ENCODE data around the gene HLCS. TPM values are rescaled to one million over a fixed set of nuclear protein-coding genes. Genes with fewer than 3 reads are reported as not detected.

The HLCS gene
- total and polyA plus RNA-seq, 2 experiments from 2014 or later = 10.6 to 30.4 TPM

GRCh38 chr21:36751383-36751782, 215.1 kb downstream of the HLCS start:
- no peaks in the 10 kb centered on the region for H3K36me3 ChIP-seq (replicated peaks; ENCODE audit: insufficient read depth, low read depth)
- no peak overlapping the region for H2AFZ ChIP-seq
- no peak overlapping the region for H3K27ac ChIP-seq
- H3K27me3 ChIP-seq = peaks cover 9% of the 10 kb centered on the region
- H3K79me2 ChIP-seq = no peaks in the 10 kb centered on the region
- no peaks in the 10 kb centered on the region for H3K9me3 ChIP-seq (ENCODE audit: low read depth)
- H3K4me1 ChIP-seq (ENCODE audit: insufficient read depth) = no peaks in the 10 kb centered on the region
- 82% methylated on average over 10 of the region's 10 CpGs for WGBS (ENCODE audit: low lambda C conversion rate, missing lambda C conversion rate)
- no peak overlapping the region for H3K4me2 ChIP-seq
- H4K20me1 ChIP-seq (ENCODE audit: insufficient read depth, poor library complexity, severe bottlenecking) = no peaks in the 10 kb centered on the region
- H3K9me2 ChIP-seq (replicated peaks; ENCODE audit: insufficient read depth) = no peaks in the 10 kb centered on the region
- no peak overlapping the region for H3K4me3 ChIP-seq
- no peak for DNase-seq (ENCODE audit: low spot score)
- no peak for TF ChIP-seq EZH2 (IDR thresholded peaks at IDR 0.05; ENCODE audit: borderline replicate concordance)
- TF ChIP-seq CTCF (IDR thresholded peaks at IDR 0.05; ENCODE audit: poor library complexity) = no peak
- no peak for TF ChIP-seq EZH2phosphoT487 (IDR thresholded peaks at IDR 0.05; ENCODE audit: low read depth, severe bottlenecking, unreplicated experiment)

GRCh38 chr21:36750576-36750959, 215.9 kb downstream of the HLCS start:
- H4K20me1 ChIP-seq (ENCODE audit: insufficient read depth, poor library complexity, severe bottlenecking) = no peaks in the 10 kb centered on the region
- H3K4me2 ChIP-seq = no peak overlapping the region
- no peaks in the 10 kb centered on the region for H3K9me3 ChIP-seq (ENCODE audit: low read depth)
- H3K27me3 ChIP-seq = peaks cover 9% of the 10 kb centered on the region
- H3K4me3 ChIP-seq = no peak overlapping the region
- H3K27ac ChIP-seq = peak overlapping the region; percentile 2
- H3K79me2 ChIP-seq = no peaks in the 10 kb centered on the region
- no peak for DNase-seq (ENCODE audit: low spot score)
- TF ChIP-seq EZH2 (IDR thresholded peaks at IDR 0.05; ENCODE audit: borderline replicate concordance) (no peak), EZH2phosphoT487 (IDR thresholded peaks at IDR 0.05; ENCODE audit: low read depth, severe bottlenecking, unreplicated experiment) (no peak), CTCF (IDR thresholded peaks at IDR 0.05; ENCODE audit: poor library complexity) (no peak)
- H3K36me3 ChIP-seq (replicated peaks; ENCODE audit: insufficient read depth, low read depth) = no peaks in the 10 kb centered on the region
- 94% methylated on average over 2 of the region's 2 CpGs for WGBS (ENCODE audit: low lambda C conversion rate, missing lambda C conversion rate)
- H3K9me2 ChIP-seq (replicated peaks; ENCODE audit: insufficient read depth) = no peaks in the 10 kb centered on the region
- H2AFZ ChIP-seq = no peak overlapping the region
- no peaks in the 10 kb centered on the region for H3K4me1 ChIP-seq (ENCODE audit: insufficient read depth)

- peak overlapping the region; percentile 27 for H3K4me2 ChIP-seq
- WGBS (ENCODE audit: low lambda C conversion rate, missing lambda C conversion rate) = 50% methylated on average over 14 of the region's 14 CpGs
- no peak overlapping the region for H3K4me3 ChIP-seq
- no peak overlapping the region for H2AFZ ChIP-seq
- no peaks in the 10 kb centered on the region for H3K36me3 ChIP-seq (replicated peaks; ENCODE audit: insufficient read depth, low read depth)
- H4K20me1 ChIP-seq (ENCODE audit: insufficient read depth, poor library complexity, severe bottlenecking) = no peaks in the 10 kb centered on the region
- H3K4me1 ChIP-seq (ENCODE audit: insufficient read depth) = no peaks in the 10 kb centered on the region
- peak overlapping the region; percentile 2 for H3K27ac ChIP-seq
- DNase-seq (ENCODE audit: low spot score) = peak; percentile 71
- no peaks in the 10 kb centered on the region for H3K79me2 ChIP-seq
- H3K9me3 ChIP-seq (ENCODE audit: low read depth) = no peaks in the 10 kb centered on the region
- peaks cover 9% of the 10 kb centered on the region for H3K27me3 ChIP-seq
- TF ChIP-seq CTCF (IDR thresholded peaks at IDR 0.05; ENCODE audit: poor library complexity) (no peak), EZH2phosphoT487 (IDR thresholded peaks at IDR 0.05; ENCODE audit: low read depth, severe bottlenecking, unreplicated experiment) (no peak), EZH2 (IDR thresholded peaks at IDR 0.05; ENCODE audit: borderline replicate concordance) (no peak)
- no peaks in the 10 kb centered on the region for H3K9me2 ChIP-seq (replicated peaks; ENCODE audit: insufficient read depth)
Observed at GRCh38 chr21:36749935-36750575, 216.4 kb downstream of the HLCS start.
